ENCODE results near the gene ST8SIA1.

- TF ChIP-seq POLR2AphosphoS5 (IDR thresholded peaks at IDR 0.05; ENCODE audit: borderline replicate concordance, low read depth, low read length) (no peak), EZH2 (IDR thresholded peaks at IDR 0.05) (no peak), FOXP2 (optimal IDR thresholded peaks at IDR 0.05; ENCODE audit: control extremely low read depth, extremely low read length, insufficient read depth) (no peak)
Measured at GRCh38 chr12:22333713-22334409, 646 bp downstream of the ST8SIA1 start.

Data from SK-N-MC (cell line).